Right lung (tissue), 10 donors: ENCODE data around the gene ATP7B. TPM values are rescaled to one million over a fixed set of nuclear protein-coding genes. Genes with fewer than 3 reads are reported as not detected.
"Not testable (repeated sequence)": the region's sequence is repeated elsewhere in the genome, so short reads cannot be mapped to it uniquely, and the experiment has no call there.

Source experiments
- DNase-seq, 2 donors: peaks; one replicate each; pipeline ENCODE4 v3.0.0-alpha.2; 2013
- long read RNA-seq, 8 donors: transcript quantifications; one replicate each; lab custom pipeline, GENCODE V29; 2026
- polyA plus RNA-seq, 5 donors: library from polyadenylated mRNA; unstranded; fragments of 120-200 nt; gene quantifications; one replicate each; pipeline versions ENCODE4 v1.2.1 to v1.2.3, GENCODE V29; 2013; ENCODE audit warnings: inconsistent platforms in 1 of 5, low replicate concordance in 1 of 5; ENCODE audit not compliant: insufficient read length in 5 of 5, insufficient read depth in 1 of 5

ATP7B gene
- polyA plus RNA-seq: 10 to 100 TPM; 12.9 to 19.0 (median 17.8) TPM
- long read RNA-seq, donor 1, partial matches to known transcripts: 0 of 1 reads
- long read RNA-seq, donor 1, other reads (novel, unspliced or antisense): 0 of 1 reads
- long read RNA-seq, donor 2: 0 reads
- long read RNA-seq, donor 3, partial matches to known transcripts: 10 of 27 reads
- long read RNA-seq, donor 3, other reads (novel, unspliced or antisense): 17 of 27 reads
- long read RNA-seq, donor 4, full-length matches to known transcripts: 2 of 2 reads
- long read RNA-seq, donor 4, partial matches to known transcripts: 0 of 2 reads
- long read RNA-seq, donor 4, other reads (novel, unspliced or antisense): 0 of 2 reads
- long read RNA-seq, donor 5: 0 reads
- long read RNA-seq, donor 6, full-length matches to known transcripts: 2 of 2 reads
- long read RNA-seq, donor 6, partial matches to known transcripts: 0 of 2 reads
- long read RNA-seq, donor 6, other reads (novel, unspliced or antisense): 0 of 2 reads
- long read RNA-seq, donor 7, full-length matches to known transcripts: 1 of 1 reads
- long read RNA-seq, donor 7, partial matches to known transcripts: 0 of 1 reads
- long read RNA-seq, donor 7, other reads (novel, unspliced or antisense): 0 of 1 reads
- long read RNA-seq, donor 8: 0 reads

DNA sequence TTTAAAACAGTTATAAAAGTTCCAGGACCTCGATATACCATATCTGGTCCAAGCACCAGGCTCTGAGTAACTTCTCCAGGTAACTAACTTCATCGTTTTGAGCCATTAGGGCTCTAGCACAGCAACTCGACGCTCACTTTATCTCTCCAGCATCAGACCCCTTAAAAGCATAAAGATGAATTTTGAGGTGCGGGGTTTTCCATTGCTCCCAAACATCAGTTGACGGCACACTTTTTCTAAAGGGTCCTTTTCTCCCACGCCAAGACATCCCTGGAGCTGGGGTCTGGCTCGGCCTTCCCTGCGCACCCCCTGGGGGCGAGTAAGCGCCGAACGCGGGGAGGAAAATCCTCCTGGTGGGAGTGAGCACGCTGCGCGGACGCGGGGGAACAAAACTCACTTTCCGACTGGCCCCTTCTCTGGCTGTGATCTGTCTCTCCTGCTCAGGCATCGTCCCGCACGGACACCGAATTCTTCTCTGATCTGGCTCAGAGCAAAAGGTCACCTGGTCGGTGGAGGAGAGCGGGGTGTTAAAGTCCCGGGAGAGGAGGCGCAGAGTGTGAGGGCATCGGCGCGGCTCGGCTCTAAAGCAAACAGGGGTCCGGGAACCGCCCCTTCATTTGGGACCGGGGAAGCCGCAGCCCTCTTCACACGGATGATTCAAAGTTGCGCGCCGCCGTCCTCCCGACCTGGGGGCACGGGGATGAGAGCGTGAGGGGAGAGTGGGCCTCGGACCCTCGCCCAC is at the start of gene ATP7B:
Gene ATP7B (minus strand): TSS at position 561 of the 742 bp plus-strand sequence. CDS start 113 bp downstream, at position 448.
- DNase-seq: no peak

DNA sequence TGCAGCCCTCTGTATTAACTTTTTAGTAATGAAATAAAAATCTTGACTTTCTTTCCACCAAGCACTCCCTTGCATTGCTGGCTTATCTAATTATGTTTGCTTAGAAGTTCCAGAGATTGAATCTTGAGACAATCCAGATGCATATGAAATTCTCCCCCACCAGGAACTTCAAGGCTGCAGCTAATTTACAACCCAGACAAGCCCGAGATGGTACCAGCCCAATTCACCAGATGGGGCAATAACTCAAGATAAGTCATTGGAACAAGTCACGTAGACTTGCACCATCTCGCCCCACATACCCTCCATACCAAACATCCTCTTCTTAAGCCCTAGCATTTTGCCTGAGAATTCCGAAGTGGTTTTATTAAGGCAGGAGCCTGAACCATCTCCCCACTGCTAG is 42.2 kb upstream of the ATP7B start:
- no peak for DNase-seq

DNA sequence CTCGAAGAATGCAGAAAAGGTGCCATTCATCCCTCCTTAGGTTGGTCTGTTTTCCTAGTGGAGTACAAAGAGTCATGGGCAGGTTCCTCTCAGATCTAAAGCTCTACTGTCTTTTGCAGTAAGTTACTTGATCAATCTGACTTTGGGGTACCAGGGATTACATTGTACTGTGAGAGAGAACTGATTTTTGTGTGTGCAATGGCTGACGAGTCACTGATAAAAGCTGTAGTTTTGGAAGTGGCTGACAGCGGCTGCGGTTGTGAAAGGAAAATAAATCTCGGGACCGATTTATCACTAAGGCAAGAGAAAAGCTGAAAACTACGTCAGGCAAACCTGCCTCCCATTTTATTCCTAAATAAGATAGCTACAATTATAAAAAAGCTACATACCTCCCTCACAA is 40.1 kb upstream of the ATP7B start:
- DNase-seq: no peak

DNA sequence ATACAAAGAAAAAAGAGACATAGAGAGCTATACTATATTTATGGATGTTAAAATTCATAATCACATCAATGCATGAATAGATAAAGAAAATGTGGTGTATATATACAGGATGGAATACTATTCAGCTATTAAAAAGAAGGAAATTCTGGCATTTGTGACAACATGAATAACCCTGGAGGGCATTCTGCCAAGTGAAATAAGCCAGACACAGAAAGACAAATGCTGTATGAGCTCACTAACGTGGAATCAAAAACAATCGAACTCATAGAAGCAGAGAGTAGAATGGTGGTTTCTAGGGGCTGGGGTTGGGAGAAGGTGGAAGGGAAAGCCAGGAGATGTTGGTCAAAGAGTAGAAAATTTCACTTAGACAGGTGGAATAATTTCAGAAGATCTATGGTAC is 37.3 kb upstream of the ATP7B start:
- DNase-seq: no peak

DNA sequence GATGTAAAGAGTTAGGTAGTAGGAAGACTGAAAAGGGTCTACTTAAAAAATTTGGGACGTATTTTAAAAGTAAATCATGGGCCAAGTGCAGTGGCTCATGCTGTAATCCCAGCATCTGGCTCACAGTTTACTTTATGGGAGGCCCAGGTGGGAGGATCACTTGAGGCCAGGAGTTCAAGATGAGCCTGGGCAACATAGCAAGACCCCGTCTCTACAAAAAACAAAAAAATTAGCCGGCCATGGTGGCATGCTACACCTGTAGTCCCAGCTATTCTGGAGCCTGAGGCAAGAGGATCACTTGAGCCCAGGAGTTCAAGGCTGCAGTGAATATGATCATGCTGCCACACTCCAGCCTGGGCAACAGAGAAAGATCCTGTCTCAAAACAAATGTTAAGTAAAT is 36.2 kb upstream of the ATP7B start:
- DNase-seq: no peak

DNA sequence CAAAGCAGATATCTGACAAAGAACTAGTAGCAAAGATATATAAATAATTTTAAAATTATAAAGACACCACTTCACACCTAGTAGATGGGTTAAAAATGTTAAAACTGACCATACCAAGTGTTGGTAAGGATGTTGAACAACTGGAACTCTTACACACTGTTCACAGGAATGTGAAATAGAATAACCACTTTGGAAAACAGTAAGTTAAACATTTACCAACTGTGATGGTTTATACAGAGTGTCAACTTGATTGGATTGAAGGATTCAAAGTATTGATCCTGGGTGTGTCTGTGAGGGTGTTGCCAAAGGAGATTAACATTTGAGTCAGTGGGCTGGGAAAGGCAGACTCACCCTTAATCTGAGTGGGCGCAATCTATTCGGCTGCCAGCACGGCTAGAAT is 32.4 kb upstream of the ATP7B start:
- no peak for DNase-seq

DNA sequence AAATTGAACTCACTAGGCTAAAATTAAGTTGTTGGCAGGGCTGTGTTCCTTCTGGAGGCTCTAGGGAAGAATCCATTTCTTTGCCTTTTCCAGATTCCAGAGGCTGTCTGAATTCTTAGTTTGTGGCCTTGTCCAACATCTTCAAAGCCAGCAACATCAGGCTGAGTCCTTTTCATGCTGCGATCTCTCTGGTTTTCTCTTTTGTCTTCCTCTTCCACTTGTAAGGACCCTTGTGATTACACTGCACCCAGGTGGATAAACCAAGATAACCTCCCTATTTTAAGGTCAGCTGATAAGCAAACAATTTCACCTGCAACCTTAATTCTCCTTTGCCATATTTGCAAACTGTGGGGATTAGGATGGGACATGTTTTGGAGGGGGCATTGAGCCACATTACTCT is 24.8 kb upstream of the ATP7B start:
- DNase-seq: no peak

DNA sequence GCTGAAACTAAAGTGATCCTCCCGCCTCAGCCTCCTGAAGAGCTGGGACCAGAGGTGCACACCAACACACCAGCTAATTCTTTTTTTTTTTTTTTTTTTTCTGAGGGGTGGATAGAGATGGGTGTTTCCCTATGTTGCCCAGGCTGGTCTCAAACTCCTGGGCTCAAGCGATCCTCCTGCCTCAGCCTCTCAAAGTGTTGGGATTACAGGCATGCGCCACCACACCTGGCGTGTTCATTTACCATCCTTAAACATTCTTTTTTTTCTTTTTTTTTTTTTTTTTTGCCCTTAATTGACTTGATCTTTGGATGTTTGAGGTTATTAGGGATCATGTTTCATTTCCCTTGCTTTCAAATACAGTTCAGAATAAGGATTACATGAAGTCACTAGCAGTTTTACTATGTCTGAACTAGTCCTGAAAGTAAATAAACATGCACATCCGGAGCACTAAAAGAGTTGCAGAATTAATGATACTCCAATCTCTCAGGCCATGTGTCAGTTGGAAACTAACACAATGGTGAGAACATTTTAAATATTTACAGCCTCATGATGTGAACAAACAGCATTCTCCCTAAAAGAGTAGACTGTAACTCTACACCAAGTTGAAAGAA is 23.5 kb upstream of the ATP7B start:
- no peak for DNase-seq

DNA sequence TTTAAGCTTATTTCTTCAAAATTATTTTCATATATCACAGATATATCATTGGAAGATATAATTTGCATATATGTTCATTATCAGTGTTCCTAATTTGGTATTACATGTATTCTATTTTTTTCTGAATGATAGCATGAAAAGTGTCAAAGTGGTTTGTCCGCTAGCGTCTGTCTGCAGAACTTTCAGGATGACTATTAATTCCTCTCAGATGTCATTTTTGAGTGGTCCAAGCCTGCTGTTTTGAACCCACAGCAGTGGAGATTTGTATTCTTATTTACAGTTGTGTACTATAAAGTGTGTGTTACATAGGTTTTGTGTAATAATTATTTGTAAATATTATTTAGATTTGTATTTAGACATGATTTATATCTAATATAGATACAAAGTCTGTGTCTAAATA is 21.8 kb upstream of the ATP7B start:
- no peak for DNase-seq

DNA sequence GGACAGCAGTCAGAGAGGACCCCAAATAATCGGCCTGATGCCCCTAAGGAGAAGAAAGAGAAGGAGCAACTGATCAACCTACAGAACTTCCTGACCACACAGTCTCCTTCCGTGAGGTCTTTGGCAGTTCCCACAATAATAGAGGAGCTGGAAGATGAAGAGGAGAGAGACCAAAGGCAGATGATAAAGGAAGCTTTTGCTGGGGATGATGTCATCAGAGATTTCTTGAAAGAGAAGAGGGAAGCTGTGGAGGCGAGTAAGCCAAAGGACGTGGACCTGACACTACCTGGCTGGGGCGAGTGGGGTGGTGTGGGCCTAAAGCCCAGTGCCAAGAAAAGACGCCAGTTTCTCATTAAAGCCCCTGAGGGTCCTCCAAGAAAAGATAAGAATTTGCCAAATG is 19.2 kb upstream of the ATP7B start:
- DNase-seq: not testable (repeated sequence)

DNA sequence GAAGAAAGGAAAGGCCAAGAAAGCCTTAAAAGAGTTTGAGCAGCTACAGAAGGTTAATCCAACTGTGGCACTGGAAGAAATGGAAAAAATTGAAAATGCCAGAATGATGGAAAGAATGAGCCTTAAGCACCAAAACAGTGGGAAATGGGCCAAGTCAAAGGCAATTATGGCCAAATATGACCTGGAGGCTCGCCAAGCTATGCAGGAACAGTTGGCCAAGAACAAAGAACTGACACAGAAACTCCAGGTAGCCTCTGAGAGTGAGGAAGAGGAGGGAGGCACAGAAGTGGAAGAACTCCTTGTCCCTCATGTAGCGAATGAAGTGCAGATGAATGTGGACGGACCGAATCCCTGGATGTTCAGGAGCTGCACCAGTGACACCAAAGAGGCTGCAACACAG is 18.3 kb upstream of the ATP7B start:
- DNase-seq: no peak

DNA sequence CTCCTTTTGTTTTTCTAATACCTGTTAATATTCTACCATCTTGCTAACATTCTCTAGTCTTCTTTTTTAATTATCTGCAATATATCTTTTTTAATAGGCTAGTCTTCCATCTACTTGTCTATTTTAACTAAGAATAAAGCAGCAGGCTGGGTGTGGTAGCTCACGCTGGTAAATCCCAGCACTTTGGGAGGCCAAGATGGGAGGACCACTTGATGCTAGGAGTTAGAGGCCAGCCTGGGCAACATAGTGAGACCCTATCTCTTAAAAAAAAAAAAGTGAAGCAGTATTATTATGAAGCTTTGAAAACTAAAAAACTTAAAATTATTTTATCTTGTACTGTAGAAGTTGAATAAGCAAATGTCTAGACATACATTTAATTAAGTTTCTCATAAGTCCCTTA is 16.6 kb upstream of the ATP7B start:
- no peak for DNase-seq

DNA sequence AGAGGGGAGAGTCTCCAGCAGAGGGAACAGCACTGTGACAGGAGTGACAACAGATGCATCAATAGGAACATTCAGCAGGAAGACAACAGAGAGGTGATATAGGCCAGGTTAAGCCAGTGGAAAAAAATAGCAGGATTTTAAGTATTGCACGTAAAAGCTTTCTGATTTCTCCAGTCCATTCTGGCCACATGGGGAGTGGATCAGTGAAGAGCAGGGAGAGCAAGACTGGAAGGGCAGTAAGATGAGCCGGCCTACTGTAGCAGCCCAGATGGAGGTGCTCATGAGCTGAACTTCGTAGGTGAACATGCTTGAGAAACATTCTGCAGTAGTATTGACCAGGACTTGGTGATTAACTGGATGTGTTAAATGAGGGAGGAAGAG is 15.0 kb upstream of the ATP7B start:
- no peak for DNase-seq

DNA sequence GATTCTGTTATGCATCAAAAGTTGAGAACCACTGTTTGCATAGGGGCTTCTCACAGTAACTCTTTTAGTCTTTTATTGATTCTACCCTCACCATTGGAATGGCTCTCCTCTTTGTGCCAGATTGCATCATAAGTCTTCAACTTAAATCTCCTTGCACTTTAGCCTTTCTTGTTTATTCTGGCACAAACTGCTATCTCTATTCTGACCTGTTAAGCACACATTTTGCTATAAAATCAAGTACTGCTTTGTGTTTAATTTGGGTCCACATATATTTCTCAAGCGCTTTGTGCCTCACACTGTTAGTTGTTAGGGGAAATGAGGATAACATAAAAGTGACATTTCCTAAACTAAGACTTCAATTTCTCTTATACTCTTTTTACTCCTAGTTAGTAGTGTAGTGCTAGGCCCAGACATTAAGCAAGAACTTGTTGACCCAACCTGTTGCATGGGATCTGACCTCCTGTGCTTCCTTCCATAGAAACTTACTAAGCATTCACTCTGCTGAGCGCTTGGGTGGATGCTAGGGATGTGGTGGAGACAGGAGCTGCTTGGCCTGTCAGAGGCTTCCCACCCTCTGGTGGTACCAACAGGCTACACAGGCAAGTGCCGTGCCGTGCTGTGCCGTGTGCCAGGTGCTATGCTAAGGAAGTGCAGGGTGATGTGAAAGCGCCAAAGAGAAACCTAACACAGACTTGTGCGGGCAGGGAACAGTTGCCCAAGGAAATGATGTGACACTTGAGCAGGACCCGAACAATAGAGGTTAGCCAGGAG is 14.4 kb upstream of the ATP7B start:
- no peak for DNase-seq

DNA sequence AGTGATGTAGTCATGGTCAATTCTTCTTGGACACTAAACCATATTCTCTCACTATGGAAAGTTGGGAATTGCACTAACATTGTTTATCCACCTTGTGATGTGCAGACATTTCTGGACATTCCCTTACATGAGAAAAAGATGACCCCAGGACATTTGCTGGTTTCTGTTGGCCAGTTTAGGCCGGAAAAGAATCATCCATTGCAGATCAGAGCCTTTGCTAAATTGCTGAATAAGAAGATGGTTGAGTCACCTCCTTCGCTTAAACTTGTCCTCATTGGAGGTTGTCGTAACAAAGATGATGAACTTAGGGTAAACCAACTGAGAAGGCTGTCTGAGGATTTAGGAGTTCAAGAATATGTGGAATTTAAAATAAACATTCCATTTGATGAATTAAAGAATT is 13.2 kb upstream of the ATP7B start, which contains the start of gene UTP14C:
Gene UTP14C (plus strand): TSS at position 211 of the 400 bp plus-strand sequence. CDS start 4,114 bp downstream, outside the sequence.
- DNase-seq: no peak

DNA sequence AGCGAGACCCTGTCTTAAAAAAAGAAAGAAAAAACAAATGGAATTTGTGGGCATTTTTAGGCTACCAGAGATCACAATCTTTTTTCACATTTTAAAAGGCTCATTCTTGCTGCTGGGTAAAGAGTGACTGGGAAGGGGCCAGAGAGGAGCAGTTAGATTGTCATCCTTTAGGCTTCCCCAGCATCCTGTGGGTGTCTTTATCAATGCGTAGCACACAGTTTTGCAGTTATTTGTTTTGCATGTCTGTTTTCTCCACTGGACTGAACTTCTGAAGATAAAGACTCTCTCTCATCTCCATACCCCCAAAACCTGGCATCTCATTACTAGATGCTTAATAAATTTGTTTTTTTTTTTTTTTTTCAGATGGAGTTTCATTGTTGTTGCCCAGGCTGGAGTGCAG is 11.1 kb upstream of the ATP7B start:
- DNase-seq: no peak

DNA sequence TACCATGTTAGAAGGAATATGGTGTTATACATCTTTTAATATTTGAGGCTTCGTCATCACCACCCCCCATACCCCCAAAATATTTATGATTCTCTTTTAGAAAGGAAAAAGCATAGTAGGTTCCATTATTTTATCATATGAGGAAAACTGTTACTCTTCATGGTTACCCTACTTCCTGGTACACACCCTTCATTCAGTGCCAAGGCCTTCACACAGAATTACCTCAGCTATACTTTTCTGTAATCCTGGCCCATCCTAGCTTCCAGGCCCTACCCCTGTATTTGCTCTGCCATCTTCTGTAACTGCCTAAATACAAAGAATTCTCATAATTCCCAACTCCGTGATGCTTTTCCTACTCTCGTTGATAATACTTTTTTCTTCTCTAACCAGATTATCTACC is 8.9 kb upstream of the ATP7B start:
- no peak for DNase-seq

DNA sequence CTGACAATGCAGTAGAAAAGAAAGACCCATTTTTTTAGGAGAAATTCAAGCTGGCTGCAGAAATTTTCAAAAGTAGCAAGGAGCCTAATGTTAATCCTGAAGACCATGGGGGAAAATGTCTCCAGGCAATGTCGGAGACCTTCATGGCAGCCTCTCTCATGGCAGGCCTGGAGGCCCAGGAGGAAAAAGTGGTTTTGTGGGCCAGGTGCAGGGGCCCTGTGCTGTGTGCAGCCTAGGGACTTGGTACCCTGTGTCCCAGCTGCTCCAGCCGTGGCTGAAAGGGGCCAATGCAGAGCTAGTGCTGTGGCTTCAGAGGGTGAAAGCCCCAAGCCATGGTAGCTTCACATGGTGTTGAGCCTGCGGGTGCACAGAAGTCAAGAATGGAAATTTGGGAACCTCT is 5.0 kb upstream of the ATP7B start:
- DNase-seq: no peak

DNA sequence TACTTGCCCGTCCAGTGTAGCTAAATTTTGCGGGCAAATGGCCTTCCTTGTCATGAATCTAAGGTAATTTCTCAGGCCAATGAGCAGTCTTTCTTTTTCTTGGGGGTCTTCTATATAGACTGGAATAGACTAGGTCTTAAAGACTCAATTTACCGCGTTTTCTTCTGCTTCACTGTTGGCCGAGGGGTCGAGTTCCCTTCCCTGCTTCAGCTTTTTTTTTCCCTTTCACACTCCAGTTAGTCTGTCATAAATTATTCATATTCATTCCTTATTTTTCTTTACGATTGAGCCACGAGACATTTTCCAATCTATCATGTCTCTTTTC is 1.2 kb upstream of the ATP7B start:
- no peak for DNase-seq

DNA sequence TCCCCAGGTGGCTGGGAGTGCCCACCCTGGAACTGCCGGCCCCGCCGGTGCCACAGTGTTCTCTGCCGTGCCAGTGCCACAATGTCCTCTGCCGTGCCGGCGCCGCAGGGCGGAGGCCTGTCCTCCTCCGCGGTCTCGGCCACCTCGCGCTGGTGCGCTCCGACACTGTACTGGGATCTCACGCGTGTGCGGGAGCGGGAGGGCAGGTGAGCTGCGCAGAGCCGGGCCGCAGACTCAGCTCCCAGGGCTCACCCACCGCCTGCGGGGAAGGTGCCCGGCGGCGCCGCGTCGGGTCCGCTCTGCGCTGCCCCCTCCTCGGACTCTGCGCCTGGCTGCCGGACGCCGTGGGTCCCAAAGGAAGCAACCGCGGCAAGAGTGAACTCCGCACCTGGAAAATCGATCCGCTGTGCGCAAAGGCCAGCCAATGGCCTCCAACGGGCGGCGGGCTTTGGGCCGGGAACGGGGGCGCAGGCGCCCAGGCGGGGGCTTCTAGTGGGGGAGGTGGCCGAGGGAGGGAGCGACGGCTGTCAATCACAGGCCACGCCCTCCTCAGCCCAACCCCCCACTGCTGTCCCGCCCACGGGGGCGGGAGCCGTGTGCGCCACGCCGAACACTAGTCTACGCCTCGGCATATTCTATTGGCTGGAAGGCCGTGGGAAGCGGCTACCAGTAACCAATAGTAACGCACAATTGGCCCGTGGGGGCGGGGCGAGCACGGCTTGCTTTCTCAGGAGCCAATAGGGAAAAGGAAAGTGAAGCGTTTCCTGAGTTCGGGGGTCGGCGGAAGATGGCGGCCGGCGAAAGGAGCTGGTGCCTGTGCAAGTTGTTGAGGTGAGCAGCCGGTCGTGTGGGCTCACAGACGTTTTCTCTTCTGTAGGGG is 622 bp upstream of the ATP7B start, which contains the start of gene ALG11:
Gene ALG11 (plus strand): TSS at position 767 of the 880 bp plus-strand sequence. CDS start 21 bp downstream, at position 788.
- peak; percentile 97 to 98 for DNase-seq
